Stimulated activated memory B cell treated with anti-CD40 and anti-IgM and Interleukin-4, amounts not matched to agents 10 μg/mL and 1 μg/mL and 100 μg/mL, for 72 hours (primary cell): ENCODE results near the gene TAS2R8.
"Not testable (repeated sequence)": the region's sequence is repeated elsewhere in the genome, so short reads cannot be mapped to it uniquely, and the experiment has no call there.

Experiments
- ATAC-seq: fragments of 150-1000 bp; cut with Tn5 transposase; 2 replicates; pipeline ENCODE4 v1.10.0; 2021
- H3K27ac Mint-ChIP-seq: one replicate; pipeline ENCODE4 v1.8.0; 2022; ENCODE audit warnings: mild to moderate bottlenecking, mixed read lengths
- H3K27me3 Mint-ChIP-seq: one replicate; pipeline ENCODE4 v1.8.0; 2022; ENCODE audit warnings: mixed read lengths
- H3K36me3 Mint-ChIP-seq: one replicate; pipeline ENCODE4 v1.8.0; 2022; ENCODE audit warnings: mixed read lengths
- H3K4me1 Mint-ChIP-seq: one replicate; pipeline ENCODE4 v1.8.0; 2022; ENCODE audit warnings: mixed read lengths
- H3K4me3 Mint-ChIP-seq: one replicate; pipeline ENCODE4 v1.8.0; 2022; ENCODE audit warnings: mild to moderate bottlenecking, moderate library complexity, mixed read lengths
- H3K9me3 Mint-ChIP-seq: one replicate; pipeline ENCODE4 v1.8.0; 2022; ENCODE audit warnings: mixed read lengths

TAS2R8 gene

GRCh38 chr12:10791769-10792168 lies 15.3 kb downstream of the TAS2R8 start:
- ATAC-seq, H3K4me1 Mint-ChIP-seq, H3K9me3 Mint-ChIP-seq, H3K36me3 Mint-ChIP-seq, H3K27ac Mint-ChIP-seq, H3K4me3 Mint-ChIP-seq: not testable (repeated sequence)
- peaks cover 17% of the 10 kb centered on the region for H3K27me3 Mint-ChIP-seq

GRCh38 chr12:10783252-10783651 lies 23.8 kb downstream of the TAS2R8 start:
- H3K36me3 Mint-ChIP-seq = no peaks in the 10 kb centered on the region
- H3K4me1 Mint-ChIP-seq = no peaks in the 10 kb centered on the region
- peaks cover 9% of the 10 kb centered on the region for H3K27me3 Mint-ChIP-seq
- H3K27ac Mint-ChIP-seq = no peak overlapping the region
- H3K4me3 Mint-ChIP-seq = no peak overlapping the region
- no peak for ATAC-seq
- H3K9me3 Mint-ChIP-seq = no peaks in the 10 kb centered on the region

GRCh38 chr12:10779103-10779502 lies 28.0 kb downstream of the TAS2R8 start:
- Mint-ChIP-seq H3K36me3 (no peaks in the 10 kb centered on the region), H3K4me1 (no peaks in the 10 kb centered on the region)

GRCh38 chr12:10771132-10771733 lies 35.9 kb downstream of the TAS2R8 start:
- Mint-ChIP-seq H3K36me3 (no peaks in the 10 kb centered on the region), H3K9me3 (no peaks in the 10 kb centered on the region), H3K4me1 (no peaks in the 10 kb centered on the region), H3K27me3 (peaks cover 27% of the 10 kb centered on the region), H3K4me3 (no peak overlapping the region), H3K27ac (no peak overlapping the region)
- ATAC-seq = no peak

More at GRCh38 chr12:10779103-10779502, 28.0 kb downstream of the TAS2R8 start:
- Mint-ChIP-seq H3K4me3 (no peak overlapping the region), H3K27me3 (peaks cover 9% of the 10 kb centered on the region), H3K27ac (no peak overlapping the region), H3K9me3 (no peaks in the 10 kb centered on the region)
- ATAC-seq = no peak

- H3K9me3 Mint-ChIP-seq = peaks cover 6% of the 10 kb centered on the region
- no peak for ATAC-seq
- no peak overlapping the region for H3K4me3 Mint-ChIP-seq
- H3K27ac Mint-ChIP-seq = no peak overlapping the region
- peaks cover 6% of the 10 kb centered on the region for H3K36me3 Mint-ChIP-seq
- H3K4me1 Mint-ChIP-seq = no peaks in the 10 kb centered on the region
- H3K27me3 Mint-ChIP-seq = peaks cover 28% of the 10 kb centered on the region
Observed at GRCh38 chr12:10759657-10760056, 47.4 kb downstream of the TAS2R8 start.

- H3K27me3 Mint-ChIP-seq = peaks cover 40% of the 10 kb centered on the region
- peaks cover 6% of the 10 kb centered on the region for H3K9me3 Mint-ChIP-seq
- H3K36me3 Mint-ChIP-seq = peaks cover 6% of the 10 kb centered on the region
- no peak for ATAC-seq
- H3K4me1 Mint-ChIP-seq = peaks cover 2% of the 10 kb centered on the region
- no peak overlapping the region for H3K4me3 Mint-ChIP-seq
- no peak overlapping the region for H3K27ac Mint-ChIP-seq
Observed at GRCh38 chr12:10756194-10756593, 50.9 kb downstream of the TAS2R8 start.
